ENCODE results near the gene DOK4. TPM values are rescaled to one million over a fixed set of nuclear protein-coding genes. Genes with fewer than 3 reads are reported as not detected.

The DOK4 gene
- total and polyA plus RNA-seq, 2 of the 8 experiments (the other 6 are each of a cell fraction or from before 2014, with no cell fraction given), result 24.0 to 28.9 TPM

DNA sequence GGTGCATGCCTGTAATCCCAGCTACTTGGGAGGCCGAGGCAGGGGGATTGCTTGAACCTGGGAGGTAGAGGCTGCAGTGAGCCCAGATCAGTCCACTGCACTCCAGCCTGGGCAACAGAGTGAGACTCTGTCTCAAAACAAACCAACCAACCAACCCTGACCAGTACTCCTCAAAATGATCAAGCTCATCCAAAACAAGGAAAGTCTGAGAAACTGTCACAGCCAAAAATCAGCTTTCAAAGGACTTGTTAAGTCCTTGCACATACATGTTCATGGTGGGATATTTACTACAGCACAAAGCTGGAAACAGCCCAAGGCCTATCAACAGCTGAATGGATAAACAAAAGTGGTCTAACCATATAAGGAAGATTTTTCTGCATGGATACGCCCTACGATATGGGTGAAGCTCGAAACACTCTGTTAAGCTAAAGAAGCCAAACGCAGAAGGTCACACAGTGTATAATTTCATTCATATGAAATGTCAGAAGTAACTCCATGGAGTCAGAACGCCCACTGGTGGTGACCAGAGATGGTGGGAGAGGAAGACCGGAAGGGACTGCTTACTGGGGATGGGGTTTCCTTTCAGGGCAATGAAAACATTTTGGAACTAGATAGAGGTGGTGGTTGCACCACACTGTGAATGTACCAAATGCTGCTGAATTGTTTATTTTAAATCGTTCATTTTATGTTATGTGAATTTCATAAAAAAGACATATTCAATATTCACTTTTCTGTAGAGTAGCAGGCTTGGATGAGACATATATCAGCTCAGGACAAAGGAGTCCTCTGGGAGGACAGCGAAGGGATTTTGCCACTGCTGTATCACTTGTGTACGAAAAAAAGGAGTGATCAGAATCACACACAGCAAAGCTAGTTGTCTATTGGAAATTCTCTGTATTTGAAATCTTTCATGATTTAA is 64.0 kb downstream of the DOK4 start:
- no peak overlapping the region for H2BK120ac ChIP-seq (replicated peaks; ENCODE audit: low read depth, low read length)
- no peak overlapping the region for H3K4me2 ChIP-seq (ENCODE audit: insufficient read depth in 1 of 2, low read depth in 2 of 2, low read length in 2 of 2)
- no peak overlapping the region for H4K8ac ChIP-seq (ENCODE audit: extremely low read depth, insufficient read depth, low read length)
- H3K79me2 ChIP-seq (ENCODE audit: control insufficient read depth in 1 of 2, insufficient read depth in 2 of 2, low read length in 2 of 2), result no peaks in the 10 kb centered on the region
- no peak overlapping the region for H3K56ac ChIP-seq (replicated peaks; ENCODE audit: insufficient read length, low read depth, low read length)
- peaks cover 0 to 5% (median 1%) of the 10 kb centered on the region in 4 experiments; a peak in 3 of 7 replicates for H3K4me1 ChIP-seq (replicated peaks in 1 of 4; ENCODE audit: control insufficient read depth in 3 of 4, insufficient read depth in 4 of 4, low read length in 3 of 4)
- H3K4ac ChIP-seq (replicated peaks; ENCODE audit: insufficient read length, low read depth, low read length), result no peak overlapping the region
- H2BK15ac ChIP-seq (ENCODE audit: low read length), result no peak overlapping the region
- peak in 1 of 2 experiments; percentile 60 for DNase-seq (ENCODE audit: low read depth in 1 of 2, low spot score in 2 of 2)
- H2BK5ac ChIP-seq (ENCODE audit: low read depth, low read length), result no peak overlapping the region
- H3K4me3 ChIP-seq (ENCODE audit: extremely low read depth in 1 of 4, insufficient read depth in 2 of 4, low read depth in 3 of 4, low read length in 4 of 4), result no peak overlapping the region
- H3K79me1 ChIP-seq (ENCODE audit: low read depth, low read length), result no peaks in the 10 kb centered on the region
- peaks cover 0 to 2% (median 1%) of the 10 kb centered on the region in 4 experiments; a peak in 2 of 8 replicates for H3K36me3 ChIP-seq (ENCODE audit: control insufficient read depth in 2 of 4, insufficient read depth in 4 of 4, low read length in 3 of 4)
- no peak overlapping the region for H2BK20ac ChIP-seq (ENCODE audit: low read length)
- CTCF ChIA-PET (ENCODE audit: partially characterized antibody), result interaction anchor here (0.6 to 19.2 kb wide), 27 partner anchors 9 to 219 kb away, joined by 3 to 513 read pairs (median 3); partner anchors contain the start of gene POLR2C
- TF ChIP-seq, protein P1, sequence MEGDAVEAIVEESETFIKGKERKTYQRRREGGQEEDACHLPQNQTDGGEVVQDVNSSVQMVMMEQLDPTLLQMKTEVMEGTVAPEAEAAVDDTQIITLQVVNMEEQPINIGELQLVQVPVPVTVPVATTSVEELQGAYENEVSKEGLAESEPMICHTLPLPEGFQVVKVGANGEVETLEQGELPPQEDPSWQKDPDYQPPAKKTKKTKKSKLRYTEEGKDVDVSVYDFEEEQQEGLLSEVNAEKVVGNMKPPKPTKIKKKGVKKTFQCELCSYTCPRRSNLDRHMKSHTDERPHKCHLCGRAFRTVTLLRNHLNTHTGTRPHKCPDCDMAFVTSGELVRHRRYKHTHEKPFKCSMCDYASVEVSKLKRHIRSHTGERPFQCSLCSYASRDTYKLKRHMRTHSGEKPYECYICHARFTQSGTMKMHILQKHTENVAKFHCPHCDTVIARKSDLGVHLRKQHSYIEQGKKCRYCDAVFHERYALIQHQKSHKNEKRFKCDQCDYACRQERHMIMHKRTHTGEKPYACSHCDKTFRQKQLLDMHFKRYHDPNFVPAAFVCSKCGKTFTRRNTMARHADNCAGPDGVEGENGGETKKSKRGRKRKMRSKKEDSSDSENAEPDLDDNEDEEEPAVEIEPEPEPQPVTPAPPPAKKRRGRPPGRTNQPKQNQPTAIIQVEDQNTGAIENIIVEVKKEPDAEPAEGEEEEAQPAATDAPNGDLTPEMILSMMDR (IDR thresholded peaks at IDR 0.05; ENCODE audit: control extremely low read depth in 1 of 3, insufficient read depth in 1 of 3, low read depth in 1 of 3, low read length in 3 of 3), result peak; percentile 56 to 73 (median 61)
- TF ChIP-seq RBBP5 (IDR thresholded peaks at IDR 0.05; ENCODE audit: borderline replicate concordance, low read depth, low read length), result no peak
- peak; percentile 71 to 77 for TF ChIP-seq RAD21 (IDR thresholded peaks at IDR 0.05 in 1 of 2, conservative IDR thresholded peaks at IDR 0.05 in 1 of 2; ENCODE audit: low read depth in 2 of 2, low read length in 2 of 2)
- H3K18ac ChIP-seq (ENCODE audit: extremely low read depth, low read length), result no peak overlapping the region; the same call in 1 of the 2 replicates
- no peak overlapping the region for H2AK5ac ChIP-seq (ENCODE audit: low read depth, low read length)
- H2BK12ac ChIP-seq (ENCODE audit: low read depth, low read length), result no peak overlapping the region
- no peak overlapping the region for H2AFZ ChIP-seq (ENCODE audit: low read length)
- no peak for FAIRE-seq
- H3K9ac ChIP-seq (replicated peaks in 1 of 4; ENCODE audit: extremely low read depth in 1 of 4, low read depth in 3 of 4, low read length in 3 of 4), result no peak overlapping the region
- no peaks in the 10 kb centered on the region for H3K27me3 ChIP-seq (replicated peaks in 1 of 4; ENCODE audit: control insufficient read depth in 3 of 4, extremely low read depth in 1 of 4, insufficient read depth in 3 of 4, low read length in 3 of 4)
- H3K23ac ChIP-seq (ENCODE audit: insufficient read length), result no peak overlapping the region
- H3K23me2 ChIP-seq (ENCODE audit: low read depth, low read length), result no peaks in the 10 kb centered on the region
- no peak overlapping the region for H3K27ac ChIP-seq (ENCODE audit: low read depth, low read length)
- H4K5ac ChIP-seq (ENCODE audit: insufficient read length, low read depth, low read length), result no peak overlapping the region
- no peaks in the 10 kb centered on the region for H3K9me3 ChIP-seq (ENCODE audit: insufficient read depth in 2 of 2, low read depth in 1 of 2, low read length in 1 of 2)
- H4K91ac ChIP-seq (replicated peaks; ENCODE audit: insufficient read length, low read length), result no peak overlapping the region
- POLR2A ChIA-PET (ENCODE audit: partially characterized antibody), result interaction anchor here (0.9 to 1.6 kb wide), 4 partner anchors 11 to 236 kb away, joined by 4 to 6 read pairs (median 5); partner anchors contain the start of genes CIAPIN1, COQ9, PSME3IP1 and RSPRY1
- peaks cover 0 to 2% of the 10 kb centered on the region in 2 experiments for H4K20me1 ChIP-seq (replicated peaks in 1 of 2; ENCODE audit: control insufficient read depth in 1 of 2, insufficient read depth in 2 of 2, low read length in 2 of 2)
- H3K14ac ChIP-seq (ENCODE audit: insufficient read length), result no peak overlapping the region
- WGBS, 2 experiments (ENCODE audit: extremely low coverage in 1 of 2, insufficient coverage in 1 of 2, insufficient read length in 1 of 2, insufficient replicate concordance in 2 of 2, low coverage in 1 of 2, low lambda C conversion rate in 2 of 2, missing lambda C conversion rate in 1 of 2), result 65% methylated on average over 10 of the region's 10 CpGs; no CpG with 5 or more reads in 1 of the 2 experiments

Data from H1 (cell line).